Measurements from ENCODE around the gene SOX12.

Gene SOX12

GRCh38 chr20:325045-325888 is at the start of gene SOX12:
Gene SOX12 (plus strand): TSS chr20:325552. CDS start chr20:325925, 373 bp downstream.
- in situ Hi-C loops (cut with MboI; ENCODE audit: low sequenced_read_pairs), result no loop called here

GRCh38 chr20:275791-276190 is 49.6 kb upstream of the SOX12 start:
- in situ Hi-C loops (cut with MboI; ENCODE audit: low sequenced_read_pairs), result no loop called here

DNA sequence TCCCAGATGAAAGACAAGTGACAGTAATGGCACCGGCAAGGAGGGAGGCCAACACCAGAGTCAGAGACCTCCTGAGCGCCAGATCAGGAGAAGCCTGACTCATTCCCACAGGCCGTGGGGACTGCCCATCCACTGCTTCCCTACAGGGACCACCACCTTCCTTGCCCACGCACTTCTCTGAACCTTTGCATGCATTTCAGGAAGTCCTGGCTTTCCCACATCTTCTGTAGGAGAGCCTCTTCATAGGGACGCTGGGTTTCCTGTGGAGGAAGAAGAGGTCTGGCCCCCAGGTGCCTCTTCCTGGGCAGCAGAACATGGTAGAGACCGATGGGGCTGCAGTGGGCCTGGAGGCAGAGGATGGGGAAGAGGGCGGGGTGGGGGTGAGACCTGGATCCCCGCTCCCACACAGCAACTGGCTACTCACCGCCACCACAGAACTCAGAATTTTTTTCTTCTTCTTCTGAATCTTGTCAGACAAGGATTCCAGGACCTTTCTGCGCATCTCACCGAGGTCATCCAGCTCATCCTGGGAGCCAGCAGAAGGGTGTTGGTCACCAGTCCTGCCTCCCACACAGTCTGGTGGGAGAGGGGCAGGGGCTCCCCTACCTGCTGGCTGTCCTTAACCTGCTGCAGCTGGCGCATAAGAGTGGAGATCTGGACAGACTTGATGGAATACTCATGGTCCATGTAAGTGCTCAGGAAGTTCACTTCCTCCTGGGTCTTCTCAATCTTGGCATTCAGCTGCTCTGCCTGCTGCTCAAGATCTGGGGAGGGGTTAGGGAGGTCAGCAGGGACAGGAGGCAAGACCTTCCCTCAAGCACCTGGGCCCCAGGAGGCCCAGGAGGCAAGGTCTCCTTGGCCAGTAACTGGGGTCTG is 48.5 kb upstream of the SOX12 start:
- in situ Hi-C loops (cut with MboI; ENCODE audit: low sequenced_read_pairs), result no loop called here

DNA sequence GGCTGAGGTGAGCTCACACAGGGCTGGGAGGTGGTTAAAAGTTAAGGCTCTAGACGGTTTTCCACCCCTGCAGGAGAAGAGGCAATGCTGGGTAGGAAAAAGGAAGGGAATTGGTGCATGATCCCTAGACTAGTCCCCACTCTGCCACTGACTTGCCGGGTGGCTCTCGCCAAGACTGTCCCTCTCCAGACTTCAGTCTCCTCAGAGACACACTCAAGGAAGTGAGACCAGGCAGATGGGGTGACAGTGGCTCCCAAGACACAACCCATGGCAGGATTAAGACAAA is 47.9 kb upstream of the SOX12 start:
- in situ Hi-C loops (cut with MboI; ENCODE audit: low sequenced_read_pairs), result no loop called here

DNA sequence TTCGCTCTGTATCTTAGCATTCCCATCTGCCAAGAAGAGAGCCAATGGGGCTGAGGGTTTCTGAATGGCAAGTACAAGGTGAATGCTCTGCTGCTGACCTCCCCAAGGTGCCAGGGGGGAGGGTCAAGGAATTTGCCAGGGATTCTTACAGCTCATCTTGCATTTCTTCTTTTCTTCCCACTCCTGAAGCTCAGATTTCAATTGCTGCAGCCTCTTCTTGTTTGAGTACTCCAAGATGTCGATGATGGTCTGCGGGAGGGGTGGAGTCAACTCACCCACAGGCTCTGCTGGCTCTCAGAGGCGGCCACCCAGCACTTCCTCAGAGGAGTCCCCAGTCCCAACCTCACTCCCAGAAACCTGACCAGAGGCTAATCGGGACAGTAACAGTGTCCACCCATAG is 47.2 kb upstream of the SOX12 start:
- in situ Hi-C loops (cut with MboI; ENCODE audit: low sequenced_read_pairs), result no loop called here

GRCh38 chr20:278607-279571 is 46.5 kb upstream of the SOX12 start:
- in situ Hi-C loops (cut with MboI; ENCODE audit: low sequenced_read_pairs), result no loop called here

- in situ Hi-C loops (cut with MboI; ENCODE audit: low sequenced_read_pairs), result no loop called here
Measured at GRCh38 chr20:284172-284571, 41.2 kb upstream of the SOX12 start.

DNA sequence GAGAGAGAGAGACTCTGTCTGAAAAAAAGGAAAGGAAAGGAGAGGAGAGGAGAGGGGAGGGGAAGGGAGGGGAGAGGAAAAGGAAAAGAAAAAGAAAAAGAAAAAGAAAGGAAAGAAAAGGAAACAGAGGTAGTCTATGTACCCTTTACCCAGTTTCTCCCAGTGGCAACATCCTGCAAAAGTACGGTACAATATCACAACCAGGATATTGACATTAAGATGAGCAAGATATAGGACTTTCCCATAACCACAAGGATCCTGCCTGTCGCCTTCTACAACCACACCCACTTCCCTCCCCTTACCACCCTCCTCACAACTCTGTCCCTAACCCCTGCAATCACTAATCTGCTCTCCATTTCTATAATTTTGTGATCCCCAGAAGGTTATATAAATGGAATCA is 38.8 kb upstream of the SOX12 start:
- in situ Hi-C loops (cut with MboI; ENCODE audit: low sequenced_read_pairs), result no loop called here

DNA sequence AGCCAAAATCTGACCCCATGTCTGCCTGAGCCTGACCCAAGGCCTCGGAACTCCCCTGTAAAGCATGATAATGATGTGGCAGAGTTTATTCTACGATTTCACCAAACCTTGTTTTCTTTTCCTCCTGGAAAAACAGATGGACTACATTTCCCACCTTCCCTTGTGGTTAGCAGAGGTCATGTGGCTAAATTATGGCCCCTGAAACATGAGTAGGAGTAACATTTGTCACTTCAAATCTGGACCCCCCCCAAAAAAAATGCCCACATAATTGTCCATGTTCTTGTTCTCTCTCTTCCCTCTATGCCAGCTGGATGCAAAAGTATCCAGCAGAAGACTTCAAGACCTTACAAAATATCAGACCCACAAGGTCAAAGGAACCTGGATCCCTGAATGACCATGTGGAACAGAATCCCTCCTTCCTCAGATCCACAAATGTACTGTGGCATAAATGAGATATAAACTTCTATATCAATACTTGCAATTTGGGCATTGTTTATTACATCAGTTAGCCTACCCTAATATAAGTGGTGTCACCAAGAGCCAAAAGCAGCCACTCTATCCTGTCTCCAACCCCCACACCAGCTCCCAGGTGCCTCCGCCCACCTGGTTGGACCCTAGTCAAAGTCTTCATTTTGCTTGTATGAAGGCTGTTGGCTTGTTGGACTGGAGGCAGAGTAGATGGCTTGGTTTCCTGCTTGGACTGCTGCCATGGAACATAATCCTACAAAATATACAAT is 36.2 kb upstream of the SOX12 start:
- in situ Hi-C loops (cut with MboI; ENCODE audit: low sequenced_read_pairs), result no loop called here

DNA sequence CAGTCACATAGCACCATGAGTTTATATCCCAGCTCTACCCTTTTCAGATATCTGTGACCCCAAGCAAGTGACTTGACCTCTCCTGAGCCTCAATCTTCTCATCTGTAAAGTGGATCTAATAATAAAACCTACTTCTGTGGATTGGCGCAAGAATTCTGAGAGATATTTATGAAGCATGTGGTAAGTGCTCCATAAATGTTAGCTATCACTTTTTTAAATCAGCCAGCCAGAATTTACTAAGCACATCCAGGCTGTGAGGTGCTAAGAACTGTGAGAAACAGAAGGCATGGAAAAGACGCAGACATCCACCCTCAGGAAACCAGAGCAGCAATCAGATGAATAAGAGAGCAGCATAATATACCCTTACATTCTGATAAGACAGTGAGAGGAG is 35.7 kb upstream of the SOX12 start:
- in situ Hi-C loops (cut with MboI; ENCODE audit: low sequenced_read_pairs), result no loop called here

GRCh38 chr20:290084-290831 is 35.1 kb upstream of the SOX12 start, which contains the start of gene C20orf96:
Gene C20orf96 (minus strand): TSS chr20:290750. CDS start chr20:290610, 140 bp downstream.
- in situ Hi-C loops (cut with MboI; ENCODE audit: low sequenced_read_pairs), result no loop called here

GRCh38 chr20:294602-295001 is 30.8 kb upstream of the SOX12 start:
- in situ Hi-C loops (cut with MboI; ENCODE audit: low sequenced_read_pairs), result no loop called here

- in situ Hi-C loops (cut with MboI; ENCODE audit: low sequenced_read_pairs), result no loop called here
Measured at GRCh38 chr20:295804-296203, 29.5 kb upstream of the SOX12 start.

DNA sequence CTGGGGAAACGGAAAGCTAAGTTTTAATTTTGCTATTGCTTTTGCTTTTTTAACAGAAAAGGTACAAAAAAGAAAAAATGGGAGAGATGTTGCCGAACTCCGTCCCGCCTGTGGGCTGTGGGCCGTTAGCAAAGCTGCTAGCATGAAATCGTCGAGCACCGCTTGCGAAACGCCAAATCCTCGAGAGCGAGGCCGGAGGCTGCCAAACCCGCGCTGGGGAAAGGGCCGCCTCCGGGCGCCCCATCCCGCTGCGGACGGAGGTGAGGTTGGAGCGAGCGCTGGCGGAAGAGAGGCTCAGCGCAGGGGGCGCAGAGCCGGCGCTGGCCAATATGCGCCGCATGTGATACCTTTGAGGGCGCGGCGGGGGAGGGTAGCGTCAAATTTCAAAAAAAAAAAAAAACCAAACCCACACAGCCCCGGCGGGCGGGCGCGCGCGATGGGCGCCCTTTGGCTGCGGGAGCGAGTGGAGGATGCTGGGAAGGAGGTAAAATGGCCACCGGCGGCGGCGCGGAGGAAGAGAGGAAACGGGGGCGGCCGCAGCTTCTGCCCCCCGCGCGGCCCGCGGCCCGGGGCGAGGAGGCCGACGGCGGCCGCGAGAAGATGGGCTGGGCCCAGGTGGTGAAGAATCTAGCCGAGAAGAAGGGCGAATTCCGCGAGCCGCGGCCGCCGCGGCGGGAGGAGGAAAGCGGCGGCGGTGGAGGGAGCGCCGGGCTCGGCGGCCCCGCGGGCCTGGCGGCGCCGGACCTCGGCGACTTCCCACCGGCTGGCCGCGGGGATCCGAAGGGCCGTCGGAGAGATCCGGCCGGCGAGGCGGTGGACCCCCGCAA is 28.0 kb upstream of the SOX12 start, which contains the start of gene ZCCHC3:
Gene ZCCHC3, plus strand, starts transcription at position 473 of the 827 bp plus-strand sequence. Its CDS starts 17 bp downstream, at position 490.
- in situ Hi-C loops (cut with MboI; ENCODE audit: low sequenced_read_pairs), result no loop called here

GRCh38 chr20:297925-298775 is 27.2 kb upstream of the SOX12 start:
- in situ Hi-C loops (cut with MboI; ENCODE audit: low sequenced_read_pairs), result no loop called here

- in situ Hi-C loops (cut with MboI; ENCODE audit: low sequenced_read_pairs), result no loop called here
Measured at GRCh38 chr20:298776-299391, 26.5 kb upstream of the SOX12 start.

DNA sequence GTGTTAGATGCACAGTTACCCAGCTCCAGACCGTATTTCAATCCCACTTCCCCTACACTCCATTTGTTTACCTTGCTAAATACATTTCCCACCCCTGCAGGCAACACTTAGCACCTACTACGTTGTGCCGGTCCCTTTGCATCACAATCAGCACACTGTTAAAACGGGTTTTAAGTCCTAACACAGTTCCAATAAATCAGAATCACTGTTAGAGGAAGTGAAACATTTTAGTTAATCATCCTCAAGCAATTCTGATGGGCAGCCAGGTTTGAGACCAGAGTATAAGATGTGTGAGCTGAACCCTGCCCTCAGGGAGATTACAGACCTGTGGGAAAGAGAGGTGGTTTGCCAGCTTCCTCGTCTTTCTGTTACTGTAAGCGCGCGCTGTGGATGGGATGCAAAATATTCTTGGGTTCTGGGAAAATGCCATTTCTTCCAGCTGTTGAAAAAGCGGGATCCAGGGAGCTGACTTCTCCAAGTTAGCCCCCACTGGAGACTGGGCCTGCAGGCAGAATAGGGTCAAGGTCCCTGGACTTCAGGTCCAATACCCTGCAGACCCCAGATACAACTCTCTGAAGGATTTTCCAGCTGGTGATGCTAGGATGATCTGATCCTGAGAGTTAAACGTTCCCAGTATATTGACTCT is 24.9 kb upstream of the SOX12 start:
- in situ Hi-C loops (cut with MboI; ENCODE audit: low sequenced_read_pairs), result no loop called here
